Endothelial cell of umbilical vein (primary cell): ENCODE results near the gene CFAP100. TPM values are rescaled to one million over a fixed set of nuclear protein-coding genes. Genes with fewer than 3 reads are reported as not detected.

Experiments used
- BruUV-seq: library from RNA; stranded (reverse); fragments of 400-500 nt; replicated peaks from 2 replicates; lab custom pipeline; 2021; lab: Mats Ljungman, UMichigan
- CTCF ChIA-PET: fragments of 300-600, 350-600 bp; sonication (Branson Sonifier 250); formaldehyde crosslinking; loops from one replicate; lab custom pipeline; 2021; ENCODE audit warnings: antibody characterized with exemption, inconsistent platforms; lab: Charles Lee
- POLR2A ChIA-PET: fragments of 300-600, 350-600 bp; sonication (Branson Sonifier 250); formaldehyde crosslinking; loops from one replicate; lab custom pipeline; 2021; ENCODE audit warnings: antibody characterized with exemption, inconsistent platforms; lab: Charles Lee
- DNase-seq: peaks from one replicate; pipeline ENCODE4 v3.0.0-alpha.2; 2011; ENCODE audit warnings: low read depth, low spot score
- FAIRE-seq: peaks from 2 replicates; lab custom pipeline; 2011; peaks lifted over from hg19 to GRCh38; lab: Jason Lieb, UNC
- H2AFZ ChIP-seq: 2 replicates; pipeline ENCODE4 v1.6.0; 2012; ENCODE audit warnings: low read depth, low read length, control low read depth, inconsistent platforms
- H3K27ac ChIP-seq: 2 replicates; pipeline ENCODE4 v1.5.1; 2011; ENCODE audit warnings: low read depth, mild to moderate bottlenecking, control low read depth, low read length, moderate library complexity; ENCODE audit not compliant: insufficient read depth
- H3K27me3 ChIP-seq, 2 experiments: 2 replicates each; pipeline versions ENCODE4 v1.6.0 to v1.6.1; 2011; ENCODE audit warnings: low read length in 2 of 2, mixed read lengths in 1 of 2; ENCODE audit not compliant: control insufficient read depth in 2 of 2, insufficient read depth in 2 of 2
- H3K36me3 ChIP-seq, 2 experiments: 2 replicates in 1 of 2; 3 replicates in 1 of 2; pipeline ENCODE4 v1.5.1; 2011; ENCODE audit warnings: low read length in 2 of 2, mild to moderate bottlenecking in 1 of 2, moderate library complexity in 1 of 2; ENCODE audit not compliant: control insufficient read depth in 2 of 2, insufficient read depth in 2 of 2; ENCODE audit errors: extremely low read depth in 1 of 2
- H3K4me1 ChIP-seq: 3 replicates; pipeline ENCODE4 v1.5.1; 2011; ENCODE audit warnings: mild to moderate bottlenecking, low read length; ENCODE audit not compliant: control insufficient read depth, insufficient read depth; ENCODE audit errors: extremely low read depth
- H3K4me2 ChIP-seq: 2 replicates; pipeline ENCODE4 v1.6.1; 2011; ENCODE audit warnings: low read length, control low read depth, mixed read lengths; ENCODE audit not compliant: insufficient read depth
- H3K4me3 ChIP-seq, 3 experiments: fragments of 200-600 bp in 1 of 3; sonication (generic), shearing (Covaris generic) in 1 of 3; replicated peaks in 1 of 3; 2 replicates each; pipeline ENCODE4 v1.5.1; 2011 to 2016; ENCODE audit warnings: control low read depth in 3 of 3, low read length in 3 of 3, mild to moderate bottlenecking in 2 of 3, inconsistent platforms in 1 of 3, low read depth in 1 of 3, moderate library complexity in 1 of 3; ENCODE audit not compliant: insufficient read depth in 1 of 3
- H3K79me2 ChIP-seq: 2 replicates; pipeline ENCODE4 v1.6.0; 2012; ENCODE audit warnings: low read length, inconsistent platforms; ENCODE audit not compliant: control insufficient read depth, insufficient read depth
- H3K9ac ChIP-seq: replicated peaks from 2 replicates; pipeline ENCODE3; 2011; ENCODE audit warnings: low read length, control low read depth; ENCODE audit not compliant: insufficient read depth; ENCODE audit errors: extremely low read depth
- H3K9me1 ChIP-seq: replicated peaks from 3 replicates; pipeline ENCODE4 v1.6.0; 2011; ENCODE audit warnings: mild to moderate bottlenecking, low read length; ENCODE audit not compliant: control insufficient read depth, insufficient read depth; ENCODE audit errors: extremely low read depth
- H3K9me3 ChIP-seq: replicated peaks from 2 replicates; pipeline ENCODE4 v1.5.1; 2012; ENCODE audit warnings: low read length, inconsistent platforms; ENCODE audit not compliant: control insufficient read depth, insufficient read depth
- H4K20me1 ChIP-seq: replicated peaks from 2 replicates; pipeline ENCODE3; 2011; ENCODE audit warnings: mild to moderate bottlenecking, low read length; ENCODE audit not compliant: control insufficient read depth, insufficient read depth; ENCODE audit errors: extremely low read depth
- CTCF ChIP-seq, 2 donors: IDR thresholded peaks; 1 replicate in 1 of 2; 2 replicates in 1 of 2; pipeline ENCODE4 v1.5.1; 2011; ENCODE audit warnings: low read length in 2 of 2, mild to moderate bottlenecking in 2 of 2, moderate library complexity in 2 of 2, control low read depth in 1 of 2, inconsistent platforms in 1 of 2, low read depth in 1 of 2; ENCODE audit not compliant: insufficient read depth in 1 of 2; ENCODE audit errors: extremely low read depth in 1 of 2
- EZH2 ChIP-seq: IDR thresholded peaks from 2 replicates; pipeline ENCODE4 v1.6.1; 2012; ENCODE audit warnings: borderline replicate concordance, low read depth, mild to moderate bottlenecking, moderate library complexity, low read length, inconsistent platforms; ENCODE audit not compliant: severe bottlenecking
- FOS ChIP-seq: IDR thresholded peaks from 2 replicates; pipeline ENCODE4 v1.6.1; 2011; ENCODE audit warnings: mild to moderate bottlenecking, low read length, moderate library complexity, borderline replicate concordance; ENCODE audit not compliant: insufficient read depth
- GATA2 ChIP-seq: IDR thresholded peaks from 2 replicates; pipeline ENCODE4 v1.7.0; 2011; ENCODE audit warnings: low read depth, mild to moderate bottlenecking, moderate library complexity, mixed read lengths, low read length; ENCODE audit not compliant: insufficient read length, insufficient read depth
- JUN ChIP-seq: IDR thresholded peaks from 2 replicates; pipeline ENCODE4 v1.6.1; 2011; ENCODE audit warnings: borderline replicate concordance, low read depth; ENCODE audit not compliant: insufficient read length, insufficient read depth
- MAX ChIP-seq: IDR thresholded peaks from 2 replicates; pipeline ENCODE4 v1.6.1; 2011; ENCODE audit not compliant: insufficient read depth, insufficient read length
- MYC ChIP-seq: IDR thresholded peaks from one replicate; pipeline ENCODE4 v1.6.1; 2011; ENCODE audit warnings: mild to moderate bottlenecking, low read depth, low read length
- POLR2A ChIP-seq: IDR thresholded peaks from 2 replicates; pipeline ENCODE4 v1.6.1; 2012; ENCODE audit warnings: low read depth, mild to moderate bottlenecking, control low read depth, low read length
- POLR2AphosphoS5 ChIP-seq: IDR thresholded peaks from 2 replicates; pipeline ENCODE4 v1.6.1; 2012; ENCODE audit warnings: low read depth, mild to moderate bottlenecking, control low read depth, low read length, moderate library complexity; ENCODE audit not compliant: insufficient read depth
- dilution Hi-C: fragments of 300-500 bp; cut with MboI; formaldehyde crosslinking; loops from one replicate; pipeline ENCODE4 v1.15.0; 2019; ENCODE audit warnings: low sequenced_read_pairs; ENCODE audit not compliant: extremely low pct_ligation_motif_present
- intact Hi-C: fragments of 100-400 bp; cut with micrococcal nuclease; formaldehyde crosslinking; loops from one replicate; pipeline ENCODE4 v1.10.0; 2022
- polyA plus RNA-seq, 4 experiments: library from polyadenylated mRNA; depleted of rRNA in 3 of 4; stranded (reverse) in 3 of 4; unstranded in 1 of 4; fragments of >200 nt; gene quantifications; 2 replicates each; pipeline versions ENCODE4 v1.2.1 to v1.2.3, GENCODE V29; 2011 to 2012; ENCODE audit warnings: missing spikeins in 1 of 4
- total RNA-seq: library from RNA; stranded (reverse); gene quantifications from 2 replicates; pipeline ENCODE4 v1.2.3, GENCODE V29; 2021

Gene CFAP100
- total and polyA plus RNA-seq, 2 donors (not counting 3 experiments of a cell fraction or from before 2014, with no cell fraction given) = not detected

- DNase-seq (no peak), FAIRE-seq (no peak)
- no peak overlapping the region for H3K9ac ChIP-seq
- H2AFZ ChIP-seq = no peak overlapping the region
- H3K79me2 ChIP-seq = peaks cover 15% of the 10 kb centered on the region
- ChIA-PET CTCF (no interaction called here), POLR2A (no interaction called here)
- H3K4me2 ChIP-seq = no peak overlapping the region
- intact Hi-C loops = no loop called here
- no peaks in the 10 kb centered on the region for H3K9me3 ChIP-seq
- no peak overlapping the region for H3K4me3 ChIP-seq
- H3K4me1 ChIP-seq = no peaks in the 10 kb centered on the region
- dilution Hi-C loops = no loop called here
- TF ChIP-seq POLR2A = no peak
- TF ChIP-seq MYC = no peak
- no peak for TF ChIP-seq MAX
- no peak for TF ChIP-seq POLR2AphosphoS5
- TF ChIP-seq EZH2 = no peak
- no peak for TF ChIP-seq FOS
- no peak for TF ChIP-seq CTCF (IDR thresholded peaks at IDR 0.05; ENCODE audit: extremely low read depth in 1 of 2, insufficient read depth in 1 of 2, low read depth in 1 of 2, low read length in 2 of 2)
- TF ChIP-seq GATA2 = no peak
- TF ChIP-seq JUN = no peak
- BruUV-seq = no TSS peak
- H3K9me1 ChIP-seq = no peaks in the 10 kb centered on the region
- no peaks in the 10 kb centered on the region for H3K27me3 ChIP-seq
- no peaks in the 10 kb centered on the region for H4K20me1 ChIP-seq
- peaks cover 19 to 71% of the 10 kb centered on the region in 2 experiments for H3K36me3 ChIP-seq
- no peak overlapping the region for H3K27ac ChIP-seq
These were observed 69.8 kb downstream of the CFAP100 start for GRCh38 chr3:126464494-126464893.
